DOHH2 (cell line): ENCODE data around the gene AUTS2.
A peak's percentile ranks its signal among the peaks of the same experiment; 100 is the strongest.

Experiments
- H3F3A ChIP-seq: fragments of 200-600 bp; sonication (generic), shearing (Covaris generic); 2 replicates; pipeline ENCODE4 v1.6.0; 2016; ENCODE audit warnings: antibody characterized with exemption, mild to moderate bottlenecking; ENCODE audit not compliant: control insufficient read depth, insufficient read depth
- H3K27ac ChIP-seq: fragments of 200-600 bp; sonication (generic); 2 replicates; pipeline ENCODE4 v1.5.1; 2014; ENCODE audit warnings: low read depth, mild to moderate bottlenecking, low read length, moderate library complexity
- H3K27me3 ChIP-seq: fragments of 200-600 bp; sonication (generic); 2 replicates; pipeline ENCODE4 v1.6.1; 2014; ENCODE audit warnings: mild to moderate bottlenecking, low read length, mixed read lengths; ENCODE audit not compliant: control insufficient read depth
- H3K36me3 ChIP-seq: fragments of 200-600 bp; sonication (generic); 2 replicates; pipeline ENCODE4 v1.6.1; 2014; ENCODE audit warnings: mild to moderate bottlenecking, low read length, moderate library complexity, mixed read lengths; ENCODE audit not compliant: control insufficient read depth
- H3K4me1 ChIP-seq: fragments of 200-600 bp; sonication (generic); 2 replicates; pipeline ENCODE4 v1.6.1; 2014; ENCODE audit warnings: mild to moderate bottlenecking, low read length, mixed read lengths; ENCODE audit not compliant: control insufficient read depth
- H3K4me2 ChIP-seq: fragments of 200-600 bp; sonication (generic); 2 replicates; pipeline ENCODE4 v1.6.0; 2014; ENCODE audit warnings: mild to moderate bottlenecking, low read length, moderate library complexity
- H3K4me3 ChIP-seq: fragments of 200-600 bp; sonication (generic); 2 replicates; pipeline ENCODE4 v1.5.1; 2014; ENCODE audit warnings: mild to moderate bottlenecking, low read length, mixed read lengths
- H3K79me2 ChIP-seq: fragments of 200-600 bp; sonication (generic); 2 replicates; pipeline ENCODE4 v1.6.1; 2014; ENCODE audit warnings: mild to moderate bottlenecking, low read length, mixed read lengths; ENCODE audit not compliant: control insufficient read depth
- H3K9me2 ChIP-seq: fragments of 200-600 bp; sonication (generic); replicated peaks from 2 replicates; pipeline ENCODE4 v1.6.1; 2014; ENCODE audit warnings: mild to moderate bottlenecking, low read length, mixed read lengths; ENCODE audit not compliant: control insufficient read depth
- H3K9me3 ChIP-seq: fragments of 200-600 bp; sonication (generic); 2 replicates; pipeline ENCODE4 v1.6.1; 2014; ENCODE audit warnings: antibody characterized with exemption, low read length, mixed read lengths; ENCODE audit not compliant: control insufficient read depth, insufficient read depth
- H4K20me1 ChIP-seq: fragments of 200-600 bp; sonication (generic); 2 replicates; pipeline ENCODE4 v1.6.0; 2014; ENCODE audit warnings: low read depth, mild to moderate bottlenecking, antibody characterized with exemption, low read length, moderate library complexity; ENCODE audit not compliant: control insufficient read depth, insufficient read depth
- EZH2phosphoT487 ChIP-seq: fragments of 200-600 bp; sonication (generic); IDR thresholded peaks from 2 replicates; pipeline ENCODE4 v1.6.1; 2017; ENCODE audit warnings: borderline replicate concordance, mild to moderate bottlenecking, antibody characterized with exemption, low read length, moderate library complexity, mixed read lengths
- TF ChIP-seq, protein P1 (sequence below): fragments of 200-600 bp; sonication (generic); IDR thresholded peaks from one replicate; pipeline ENCODE4 v1.5.1; 2014; ENCODE audit warnings: antibody characterized with exemption, mild to moderate bottlenecking, low read depth, low read length; ENCODE audit not compliant: poor library complexity, severe bottlenecking

AUTS2 gene

GRCh38 chr7:69903410-69903809 is 305.1 kb downstream of the AUTS2 start:
- Histone ChIP-seq H3K9me3 (no peaks in the 10 kb centered on the region), H3K27ac (no peak overlapping the region), H3K4me1 (peaks cover 29% of the 10 kb centered on the region), H4K20me1 (0 out of 2 replicates have a peak, but pooled peaks cover 3% of the 10 kb centered on the region), H3K4me3 (no peak overlapping the region), H3K4me2 (no peak overlapping the region), H3K36me3 (peaks cover 10% of the 10 kb centered on the region), H3K27me3 (no peaks in the 10 kb centered on the region), H3K79me2 (peaks cover 58% of the 10 kb centered on the region), H3K9me2 (no peaks in the 10 kb centered on the region), H3F3A (no peaks in the 10 kb centered on the region)
- TF ChIP-seq, protein P1, sequence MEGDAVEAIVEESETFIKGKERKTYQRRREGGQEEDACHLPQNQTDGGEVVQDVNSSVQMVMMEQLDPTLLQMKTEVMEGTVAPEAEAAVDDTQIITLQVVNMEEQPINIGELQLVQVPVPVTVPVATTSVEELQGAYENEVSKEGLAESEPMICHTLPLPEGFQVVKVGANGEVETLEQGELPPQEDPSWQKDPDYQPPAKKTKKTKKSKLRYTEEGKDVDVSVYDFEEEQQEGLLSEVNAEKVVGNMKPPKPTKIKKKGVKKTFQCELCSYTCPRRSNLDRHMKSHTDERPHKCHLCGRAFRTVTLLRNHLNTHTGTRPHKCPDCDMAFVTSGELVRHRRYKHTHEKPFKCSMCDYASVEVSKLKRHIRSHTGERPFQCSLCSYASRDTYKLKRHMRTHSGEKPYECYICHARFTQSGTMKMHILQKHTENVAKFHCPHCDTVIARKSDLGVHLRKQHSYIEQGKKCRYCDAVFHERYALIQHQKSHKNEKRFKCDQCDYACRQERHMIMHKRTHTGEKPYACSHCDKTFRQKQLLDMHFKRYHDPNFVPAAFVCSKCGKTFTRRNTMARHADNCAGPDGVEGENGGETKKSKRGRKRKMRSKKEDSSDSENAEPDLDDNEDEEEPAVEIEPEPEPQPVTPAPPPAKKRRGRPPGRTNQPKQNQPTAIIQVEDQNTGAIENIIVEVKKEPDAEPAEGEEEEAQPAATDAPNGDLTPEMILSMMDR = no peak
- TF ChIP-seq EZH2phosphoT487 = no peak

GRCh38 chr7:69906283-69906995 is 308.2 kb downstream of the AUTS2 start:
- Histone ChIP-seq H3K36me3 (peaks cover 6% of the 10 kb centered on the region; the same call in 1 of the 2 replicates), H3K27ac (no peak overlapping the region), H4K20me1 (0 out of 2 replicates have a peak, but pooled peaks cover 3% of the 10 kb centered on the region), H3K4me2 (peak overlapping the region; percentile 5), H3F3A (no peaks in the 10 kb centered on the region), H3K4me1 (peaks cover 21% of the 10 kb centered on the region), H3K4me3 (no peak overlapping the region), H3K9me2 (no peaks in the 10 kb centered on the region), H3K79me2 (peaks cover 52% of the 10 kb centered on the region), H3K9me3 (peaks cover 12% of the 10 kb centered on the region), H3K27me3 (no peaks in the 10 kb centered on the region)
- TF ChIP-seq, protein P1 = no peak
- TF ChIP-seq EZH2phosphoT487 = no peak

- Histone ChIP-seq H3K9me2 (no peaks in the 10 kb centered on the region), H3K4me1 (peaks cover 18% of the 10 kb centered on the region), H3K79me2 (peaks cover 56% of the 10 kb centered on the region), H3K4me3 (no peak overlapping the region), H4K20me1 (0 out of 2 replicates have a peak, but pooled peaks cover 3% of the 10 kb centered on the region), H3K9me3 (peaks cover 18% of the 10 kb centered on the region), H3K27me3 (no peaks in the 10 kb centered on the region), H3K36me3 (peaks cover 8% of the 10 kb centered on the region; the same call in 1 of the 2 replicates), H3F3A (no peaks in the 10 kb centered on the region), H3K4me2 (no peak overlapping the region), H3K27ac (no peak overlapping the region)
- TF ChIP-seq, protein P1 = no peak
- no peak for TF ChIP-seq EZH2phosphoT487
Measured at GRCh38 chr7:69907720-69908119, 309.4 kb downstream of the AUTS2 start.
